ENCODE results near the gene ARHGEF9. TPM values are rescaled to one million over a fixed set of nuclear protein-coding genes. Genes with fewer than 3 reads are reported as not detected.
A peak's percentile ranks its signal among the peaks of the same experiment; 100 is the strongest.
"Not testable (repeated sequence)": the region's sequence is repeated elsewhere in the genome, so short reads cannot be mapped to it uniquely, and the experiment has no call there.

Gene ARHGEF9
- total and polyA plus RNA-seq, 12 donors: 13.8 to 54.4 (median 28.3) TPM

GRCh38 chrX:63658920-63659319, 126.1 kb downstream of the ARHGEF9 start:
- TF ChIP-seq POLR2A (IDR thresholded peaks at IDR 0.05): no peak
- TF ChIP-seq CTCF (IDR thresholded peaks at IDR 0.05): no peak

GRCh38 chrX:63657821-63658220, 127.2 kb downstream of the ARHGEF9 start:
- Histone ChIP-seq H3K27ac (no peak overlapping the region), H3K27me3 (peaks cover 1% of the 10 kb centered on the region), H3K36me3 (replicated peaks in 1 of 2) (no peaks in the 10 kb centered on the region), H3K4me3 (no peak overlapping the region), H3K4me1 (replicated peaks in 1 of 2) (no peaks in the 10 kb centered on the region), H3K9me3 (replicated peaks in 1 of 3) (no peaks in the 10 kb centered on the region)
- 76 to 90% (median 82%) methylated on average over 5 to 6 of the region's 6 CpGs for WGBS, 4 donors
- TF ChIP-seq CTCF (IDR thresholded peaks at IDR 0.05): no peak
- no peak for TF ChIP-seq POLR2A (IDR thresholded peaks at IDR 0.05)
- intact Hi-C loops (cut with DNase I): no loop called here
- peak in 4 of 7 donors; percentile 6 to 54 (median 17) for DNase-seq

More at GRCh38 chrX:63658920-63659319, 126.1 kb downstream of the ARHGEF9 start:
- H3K27ac ChIP-seq: no peak overlapping the region
- H3K27me3 ChIP-seq: peaks cover 3% of the 10 kb centered on the region
- no peak for DNase-seq
- no peaks in the 10 kb centered on the region for H3K4me1 ChIP-seq (replicated peaks in 1 of 2)
- intact Hi-C loops (cut with DNase I): no loop called here
- no peak overlapping the region for H3K4me3 ChIP-seq
- 69 to 92% (median 87%) methylated on average over 1 of the region's 1 CpG for WGBS, 4 donors
- no peaks in the 10 kb centered on the region for H3K9me3 ChIP-seq (replicated peaks in 1 of 3)
- no peaks in the 10 kb centered on the region for H3K36me3 ChIP-seq (replicated peaks in 1 of 2)

- Histone ChIP-seq H3K4me1 (replicated peaks in 1 of 2) (no peaks in the 10 kb centered on the region), H3K4me3 (no peak overlapping the region), H3K36me3 (replicated peaks in 1 of 2) (no peaks in the 10 kb centered on the region), H3K27ac (no peak overlapping the region), H3K9me3 (replicated peaks in 1 of 3) (no peaks in the 10 kb centered on the region), H3K27me3 (no peaks in the 10 kb centered on the region)
- no peak for DNase-seq
- intact Hi-C loops (cut with DNase I): no loop called here
- TF ChIP-seq CTCF (IDR thresholded peaks at IDR 0.05) (no peak), POLR2A (IDR thresholded peaks at IDR 0.05) (no peak)
- 73 to 93% (median 82%) methylated on average over 5 of the region's 5 CpGs for WGBS, 4 donors
These were observed 128.0 kb downstream of the ARHGEF9 start for GRCh38 chrX:63656871-63657580.

GRCh38 chrX:63652086-63652765, 132.8 kb downstream of the ARHGEF9 start:
- intact Hi-C loops (cut with DNase I): no loop called here
- no peak for DNase-seq
- Histone ChIP-seq H3K36me3 (replicated peaks in 1 of 2) (no peaks in the 10 kb centered on the region), H3K4me1 (replicated peaks in 1 of 2) (no peaks in the 10 kb centered on the region), H3K27ac (no peak overlapping the region), H3K4me3 (no peak overlapping the region), H3K27me3 (no peaks in the 10 kb centered on the region), H3K9me3 (replicated peaks in 1 of 3) (no peaks in the 10 kb centered on the region)
- WGBS, 4 donors: 74 to 92% (median 76%) methylated on average over 6 to 7 of the region's 7 CpGs
- TF ChIP-seq CTCF (IDR thresholded peaks at IDR 0.05): no peak
- TF ChIP-seq POLR2A (IDR thresholded peaks at IDR 0.05): no peak

- intact Hi-C loops (cut with DNase I): not testable (repeated sequence)
- 72 to 95% (median 92%) methylated on average over 2 of the region's 2 CpGs for WGBS, 4 donors
These were observed 139.3 kb downstream of the ARHGEF9 start for GRCh38 chrX:63645748-63646147.

More at GRCh38 chrX:63645748-63646147, 139.3 kb downstream of the ARHGEF9 start:
- not testable (repeated sequence) for H3K4me1 ChIP-seq (replicated peaks in 1 of 2); H3K9me3 ChIP-seq (replicated peaks in 1 of 3); H3K36me3 ChIP-seq (replicated peaks in 1 of 2); DNase-seq; H3K27me3 ChIP-seq; H3K4me3 ChIP-seq; H3K27ac ChIP-seq

Data from adrenal gland (tissue), 12 donors.